GM12801 (cell line): ENCODE measurements around the gene ACADM.

Experiments
- TF ChIP-seq, protein P1 (sequence below): IDR thresholded peaks from one replicate; pipeline ENCODE4 v1.5.1; 2011; ENCODE audit warnings: control low read depth; ENCODE audit not compliant: insufficient read length; ENCODE audit errors: extremely low read depth

ACADM gene

DNA sequence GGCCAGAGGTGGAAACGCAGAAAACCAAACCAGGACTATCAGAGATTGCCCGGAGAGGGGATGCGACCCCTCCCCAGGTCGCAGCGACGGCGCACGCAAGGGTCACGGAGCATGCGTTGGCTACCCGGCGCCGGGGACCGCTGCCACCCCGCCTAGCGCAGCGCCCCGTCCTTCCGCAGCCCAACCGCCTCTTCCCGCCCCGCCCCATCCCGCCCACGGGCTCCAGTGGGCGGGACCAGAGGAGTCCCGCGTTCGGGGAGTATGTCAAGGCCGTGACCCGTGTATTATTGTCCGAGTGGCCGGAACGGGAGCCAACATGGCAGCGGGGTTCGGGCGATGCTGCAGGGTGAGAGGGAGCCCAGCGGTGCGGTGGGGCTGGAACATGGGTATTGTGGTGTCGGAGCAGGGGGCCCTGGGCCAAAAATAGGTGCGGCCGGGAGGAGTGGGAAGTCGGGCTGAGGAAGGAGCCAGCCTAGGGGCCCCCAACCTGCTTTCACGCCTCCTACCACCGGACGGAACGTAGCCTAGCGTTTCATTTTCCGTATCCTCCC lies at the start of gene ACADM:
ACADM (plus strand) TSS at position 238 of the 551 bp plus-strand sequence; CDS start at position 317, 79 bp downstream.
- TF ChIP-seq, protein P1, sequence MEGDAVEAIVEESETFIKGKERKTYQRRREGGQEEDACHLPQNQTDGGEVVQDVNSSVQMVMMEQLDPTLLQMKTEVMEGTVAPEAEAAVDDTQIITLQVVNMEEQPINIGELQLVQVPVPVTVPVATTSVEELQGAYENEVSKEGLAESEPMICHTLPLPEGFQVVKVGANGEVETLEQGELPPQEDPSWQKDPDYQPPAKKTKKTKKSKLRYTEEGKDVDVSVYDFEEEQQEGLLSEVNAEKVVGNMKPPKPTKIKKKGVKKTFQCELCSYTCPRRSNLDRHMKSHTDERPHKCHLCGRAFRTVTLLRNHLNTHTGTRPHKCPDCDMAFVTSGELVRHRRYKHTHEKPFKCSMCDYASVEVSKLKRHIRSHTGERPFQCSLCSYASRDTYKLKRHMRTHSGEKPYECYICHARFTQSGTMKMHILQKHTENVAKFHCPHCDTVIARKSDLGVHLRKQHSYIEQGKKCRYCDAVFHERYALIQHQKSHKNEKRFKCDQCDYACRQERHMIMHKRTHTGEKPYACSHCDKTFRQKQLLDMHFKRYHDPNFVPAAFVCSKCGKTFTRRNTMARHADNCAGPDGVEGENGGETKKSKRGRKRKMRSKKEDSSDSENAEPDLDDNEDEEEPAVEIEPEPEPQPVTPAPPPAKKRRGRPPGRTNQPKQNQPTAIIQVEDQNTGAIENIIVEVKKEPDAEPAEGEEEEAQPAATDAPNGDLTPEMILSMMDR: no peak

- TF ChIP-seq, protein P1: no peak
Measured at GRCh38 chr1:75677443-75677842, 47.1 kb upstream of the ACADM start.

- TF ChIP-seq, protein P1: no peak
Measured at GRCh38 chr1:75690547-75690946, 34.0 kb upstream of the ACADM start.

- TF ChIP-seq, protein P1: no peak
Measured at GRCh38 chr1:75693551-75693950, 31.0 kb upstream of the ACADM start.

GRCh38 chr1:75696000-75696399 lies 28.5 kb upstream of the ACADM start:
- TF ChIP-seq, protein P1: no peak

GRCh38 chr1:75707191-75707590 lies 17.3 kb upstream of the ACADM start:
- TF ChIP-seq, protein P1: no peak

DNA sequence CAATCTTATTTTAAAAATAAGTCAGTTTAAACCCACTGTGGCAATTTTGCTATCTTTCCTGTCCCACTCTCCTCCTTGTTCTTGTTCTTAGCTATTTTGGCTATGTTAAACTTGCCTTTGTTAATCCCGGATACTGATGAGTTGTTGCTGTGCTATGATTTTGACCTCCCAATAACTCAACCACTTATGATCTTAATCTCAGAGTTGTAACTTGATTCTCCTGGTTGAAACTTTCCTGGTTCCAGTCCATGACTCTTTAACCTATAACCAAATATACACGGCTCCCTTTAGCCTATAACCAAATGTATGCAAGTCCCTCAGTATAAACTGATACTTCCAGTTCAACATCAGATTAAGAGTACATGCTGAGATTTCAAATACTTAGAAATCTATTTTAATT lies 15.6 kb upstream of the ACADM start:
- TF ChIP-seq, protein P1: no peak

DNA sequence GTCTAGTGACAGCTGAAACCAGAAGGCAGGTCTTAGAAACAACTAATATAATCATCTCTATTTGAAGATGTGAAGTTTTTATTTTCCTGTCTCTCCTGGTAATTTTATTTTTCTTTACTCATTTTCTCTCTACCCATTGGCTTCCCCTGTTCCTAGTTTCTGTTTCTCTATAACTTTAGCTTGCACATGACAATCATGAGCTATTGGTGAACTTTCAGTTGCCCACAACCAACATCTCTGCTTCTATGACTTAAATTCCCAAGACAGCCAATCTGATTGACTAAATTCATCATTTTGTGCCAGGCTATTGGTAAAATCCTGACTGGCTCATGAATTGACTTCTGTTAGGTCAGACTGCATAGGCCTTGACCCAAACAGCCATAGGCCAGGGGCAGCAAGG lies 13.7 kb upstream of the ACADM start:
- TF ChIP-seq, protein P1: no peak
